ENCODE measurements around the gene ATP13A1.
"Not testable (repeated sequence)": the region's sequence is repeated elsewhere in the genome, so short reads cannot be mapped to it uniquely, and the experiment has no call there.

Gene ATP13A1

GRCh38 chr19:19663256-19664120 lies at the start of gene ATP13A1:
Gene ATP13A1, minus strand, starts transcription at chr19:19663676. Its CDS starts 10 bp downstream, at chr19:19663666.
- 0 out of 2 replicates have a peak, but pooled peaks cover 4% of the 10 kb centered on the region for H3K36me3 ChIP-seq (ENCODE audit: control insufficient read depth, insufficient read depth, low read length)
- H3K27me3 ChIP-seq (ENCODE audit: control insufficient read depth, insufficient read depth, low read length) = no peaks in the 10 kb centered on the region
- H3K27ac ChIP-seq (ENCODE audit: low read length) = no peak within 1 kb of the TSS
- H3K4me3 ChIP-seq (ENCODE audit: low read length) = peak within 1 kb of the TSS; percentile 87
- H3K4me1 ChIP-seq (ENCODE audit: control insufficient read depth, insufficient read depth, low read length) = no peaks in the 10 kb centered on the region
- H3K9me3 ChIP-seq (ENCODE audit: control insufficient read depth, insufficient read depth, low read length) = no peaks in the 10 kb centered on the region
- no CpG with 5 or more reads among the region's 85 CpGs for WGBS (ENCODE audit: insufficient coverage, insufficient read length)
- DNase-seq (ENCODE audit: low read depth, low spot score) = peak; percentile 77

DNA sequence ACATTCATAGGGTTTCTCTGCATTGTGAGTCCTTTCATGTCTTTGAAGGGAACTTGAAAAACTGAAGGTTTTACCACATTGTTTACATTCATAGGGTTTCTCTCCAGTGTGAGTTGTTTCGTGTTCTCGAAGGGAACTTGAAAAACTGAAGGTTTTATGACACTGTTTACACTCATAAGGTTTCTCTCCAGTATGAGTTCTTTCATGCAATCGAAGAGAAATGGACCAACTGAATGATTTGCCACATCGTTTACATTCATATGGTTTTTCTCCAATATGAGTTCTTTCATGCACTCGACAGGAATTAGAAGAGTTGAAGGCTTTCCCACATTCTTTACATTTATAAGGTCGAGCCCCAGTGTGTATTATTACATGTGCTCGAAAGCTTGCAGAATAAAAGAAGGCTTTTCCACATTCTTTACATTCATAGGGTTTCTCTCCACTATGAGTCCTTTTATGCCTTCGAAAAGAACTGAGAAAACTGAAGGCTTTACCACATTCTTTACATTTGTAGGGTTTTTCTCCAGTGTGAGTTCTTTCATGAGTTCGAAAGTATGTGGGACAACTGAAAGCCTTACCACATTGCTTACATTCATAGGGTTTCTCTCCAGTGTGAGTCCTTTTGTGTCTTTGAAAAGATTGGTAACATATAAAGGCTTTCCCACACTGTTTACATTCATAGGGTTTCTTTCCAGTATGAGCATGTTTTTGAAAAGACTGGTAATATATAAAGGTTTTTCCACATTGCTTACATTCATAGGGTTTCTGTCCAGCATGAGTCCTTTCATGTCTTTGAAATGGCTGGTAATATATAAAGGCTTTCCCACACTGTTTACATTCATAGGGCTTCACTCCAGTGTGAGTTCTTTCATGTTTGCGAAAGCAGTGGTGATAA lies 48.7 kb upstream of the ATP13A1 start:
- H3K36me3 ChIP-seq (ENCODE audit: control insufficient read depth, insufficient read depth, low read length) = peaks cover 21% of the 10 kb centered on the region; the same call in 1 of the 2 replicates
- peaks cover 21% of the 10 kb centered on the region for H3K9me3 ChIP-seq (ENCODE audit: control insufficient read depth, insufficient read depth, low read length)
- H3K4me1 ChIP-seq (ENCODE audit: control insufficient read depth, insufficient read depth, low read length) = no peaks in the 10 kb centered on the region
- no peak overlapping the region for H3K4me3 ChIP-seq (ENCODE audit: low read length)
- H3K27ac ChIP-seq (ENCODE audit: low read length) = no peak overlapping the region
- DNase-seq (ENCODE audit: low read depth, low spot score) = no peak
- no peaks in the 10 kb centered on the region for H3K27me3 ChIP-seq (ENCODE audit: control insufficient read depth, insufficient read depth, low read length)
- no CpG with 5 or more reads among the region's 10 CpGs for WGBS (ENCODE audit: insufficient coverage, insufficient read length)

- H3K4me1 ChIP-seq (ENCODE audit: control insufficient read depth, insufficient read depth, low read length) = no peaks in the 10 kb centered on the region
- H3K9me3 ChIP-seq (ENCODE audit: control insufficient read depth, insufficient read depth, low read length) = peaks cover 21% of the 10 kb centered on the region
- no peaks in the 10 kb centered on the region for H3K27me3 ChIP-seq (ENCODE audit: control insufficient read depth, insufficient read depth, low read length)
- H3K27ac ChIP-seq (ENCODE audit: low read length) = no peak overlapping the region
- no peak for DNase-seq (ENCODE audit: low read depth, low spot score)
- WGBS (ENCODE audit: insufficient coverage, insufficient read length) = no CpG with 5 or more reads among the region's 14 CpGs
- peaks cover 21% of the 10 kb centered on the region; the same call in 1 of the 2 replicates for H3K36me3 ChIP-seq (ENCODE audit: control insufficient read depth, insufficient read depth, low read length)
- no peak overlapping the region for H3K4me3 ChIP-seq (ENCODE audit: low read length)
These were observed 47.9 kb upstream of the ATP13A1 start for GRCh38 chr19:19711306-19711933.

- no CpG with 5 or more reads among the region's 2 CpGs for WGBS (ENCODE audit: insufficient coverage, insufficient read length)
- Histone ChIP-seq H3K4me1 (ENCODE audit: control insufficient read depth, insufficient read depth, low read length) (no peaks in the 10 kb centered on the region), H3K27ac (ENCODE audit: low read length) (no peak overlapping the region), H3K27me3 (ENCODE audit: control insufficient read depth, insufficient read depth, low read length) (no peaks in the 10 kb centered on the region), H3K36me3 (ENCODE audit: control insufficient read depth, insufficient read depth, low read length) (peaks cover 21% of the 10 kb centered on the region; the same call in 1 of the 2 replicates), H3K9me3 (ENCODE audit: control insufficient read depth, insufficient read depth, low read length) (peaks cover 20% of the 10 kb centered on the region), H3K4me3 (ENCODE audit: low read length) (no peak overlapping the region)
- no peak for DNase-seq (ENCODE audit: low read depth, low spot score)
These were observed 47.0 kb upstream of the ATP13A1 start for GRCh38 chr19:19710506-19710905.

DNA sequence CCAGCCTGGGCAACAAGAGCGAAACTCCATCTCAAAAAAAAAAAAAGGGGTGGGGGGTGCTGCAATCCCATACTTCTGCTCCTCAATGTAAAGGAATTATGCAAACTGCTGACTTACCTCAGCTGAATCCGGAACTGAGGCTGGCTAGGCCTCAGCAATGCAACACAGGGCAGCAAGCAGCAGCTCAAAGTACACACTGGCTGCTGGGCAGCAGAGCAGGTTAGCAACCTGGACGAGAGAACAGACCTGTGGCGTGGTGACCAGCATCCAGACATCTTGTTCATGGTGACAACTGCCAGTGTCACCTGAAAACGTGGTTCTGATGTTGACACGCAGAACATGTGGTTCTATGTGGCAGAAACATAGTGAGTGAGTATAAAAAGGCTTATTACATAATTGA lies 41.4 kb upstream of the ATP13A1 start:
- no peaks in the 10 kb centered on the region for H3K36me3 ChIP-seq (ENCODE audit: control insufficient read depth, insufficient read depth, low read length)
- H3K9me3 ChIP-seq (ENCODE audit: control insufficient read depth, insufficient read depth, low read length) = peaks cover 1% of the 10 kb centered on the region

GRCh38 chr19:19700493-19700892 lies 37.0 kb upstream of the ATP13A1 start:
- WGBS (ENCODE audit: insufficient coverage, insufficient read length) = no CpG with 5 or more reads among the region's 1 CpG
- not testable (repeated sequence) for H3K27ac ChIP-seq (ENCODE audit: low read length); H3K4me3 ChIP-seq (ENCODE audit: low read length); H3K9me3 ChIP-seq (ENCODE audit: control insufficient read depth, insufficient read depth, low read length); DNase-seq (ENCODE audit: low read depth, low spot score); H3K4me1 ChIP-seq (ENCODE audit: control insufficient read depth, insufficient read depth, low read length); H3K27me3 ChIP-seq (ENCODE audit: control insufficient read depth, insufficient read depth, low read length); H3K36me3 ChIP-seq (ENCODE audit: control insufficient read depth, insufficient read depth, low read length)

More for the DNA sequence above, 41.4 kb upstream of the ATP13A1 start:
- Histone ChIP-seq H3K27me3 (ENCODE audit: control insufficient read depth, insufficient read depth, low read length) (no peaks in the 10 kb centered on the region), H3K4me1 (ENCODE audit: control insufficient read depth, insufficient read depth, low read length) (no peaks in the 10 kb centered on the region), H3K4me3 (ENCODE audit: low read length) (no peak overlapping the region), H3K27ac (ENCODE audit: low read length) (no peak overlapping the region)
- DNase-seq (ENCODE audit: low read depth, low spot score) = no peak
- WGBS (ENCODE audit: insufficient coverage, insufficient read length) = no CpG with 5 or more reads among the region's 6 CpGs

- no peak overlapping the region for H3K27ac ChIP-seq (ENCODE audit: low read length)
- H3K4me3 ChIP-seq (ENCODE audit: low read length) = no peak overlapping the region
- DNase-seq (ENCODE audit: low read depth, low spot score) = no peak
- no peaks in the 10 kb centered on the region for H3K36me3 ChIP-seq (ENCODE audit: control insufficient read depth, insufficient read depth, low read length)
- WGBS (ENCODE audit: insufficient coverage, insufficient read length) = no CpG with 5 or more reads among the region's 5 CpGs
- H3K9me3 ChIP-seq (ENCODE audit: control insufficient read depth, insufficient read depth, low read length) = no peaks in the 10 kb centered on the region
- H3K27me3 ChIP-seq (ENCODE audit: control insufficient read depth, insufficient read depth, low read length) = no peaks in the 10 kb centered on the region
- no peaks in the 10 kb centered on the region for H3K4me1 ChIP-seq (ENCODE audit: control insufficient read depth, insufficient read depth, low read length)
These were observed 34.1 kb upstream of the ATP13A1 start for GRCh38 chr19:19697589-19697988.

- Histone ChIP-seq H3K27ac (ENCODE audit: low read length) (no peak overlapping the region), H3K4me3 (ENCODE audit: low read length) (no peak overlapping the region), H3K9me3 (ENCODE audit: control insufficient read depth, insufficient read depth, low read length) (no peaks in the 10 kb centered on the region), H3K27me3 (ENCODE audit: control insufficient read depth, insufficient read depth, low read length) (no peaks in the 10 kb centered on the region), H3K4me1 (ENCODE audit: control insufficient read depth, insufficient read depth, low read length) (no peaks in the 10 kb centered on the region), H3K36me3 (ENCODE audit: control insufficient read depth, insufficient read depth, low read length) (no peaks in the 10 kb centered on the region)
- WGBS (ENCODE audit: insufficient coverage, insufficient read length) = no CpG with 5 or more reads among the region's 2 CpGs
- DNase-seq (ENCODE audit: low read depth, low spot score) = no peak
These were observed 32.9 kb upstream of the ATP13A1 start for GRCh38 chr19:19696386-19696785.

DNA sequence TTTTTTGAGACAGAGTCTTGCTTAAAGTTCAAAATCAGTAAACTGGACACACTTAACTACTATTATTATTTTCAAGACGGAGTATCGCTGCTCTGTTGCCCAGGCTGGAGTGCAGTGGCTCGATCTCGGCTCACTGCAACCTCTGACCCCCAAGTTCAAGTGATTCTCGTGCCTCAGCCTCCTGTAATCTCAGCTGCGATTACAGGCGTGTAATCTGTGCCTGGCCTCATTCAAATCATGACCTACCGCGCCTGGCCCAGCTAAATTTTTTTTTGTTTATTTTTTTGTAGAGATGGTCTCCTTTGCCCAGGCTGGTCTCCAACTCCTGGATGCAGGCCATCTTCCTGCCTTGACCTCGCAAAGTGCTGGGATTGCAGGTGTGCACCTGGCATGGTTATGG lies 28.2 kb upstream of the ATP13A1 start:
- no peaks in the 10 kb centered on the region for H3K9me3 ChIP-seq (ENCODE audit: control insufficient read depth, insufficient read depth, low read length)
- no peak for DNase-seq (ENCODE audit: low read depth, low spot score)
- H3K4me1 ChIP-seq (ENCODE audit: control insufficient read depth, insufficient read depth, low read length) = no peaks in the 10 kb centered on the region
- no peaks in the 10 kb centered on the region for H3K36me3 ChIP-seq (ENCODE audit: control insufficient read depth, insufficient read depth, low read length)
- H3K4me3 ChIP-seq (ENCODE audit: low read length) = no peak overlapping the region
- WGBS (ENCODE audit: insufficient coverage, insufficient read length) = no CpG with 5 or more reads among the region's 10 CpGs
- no peak overlapping the region for H3K27ac ChIP-seq (ENCODE audit: low read length)
- H3K27me3 ChIP-seq (ENCODE audit: control insufficient read depth, insufficient read depth, low read length) = no peaks in the 10 kb centered on the region

DNA sequence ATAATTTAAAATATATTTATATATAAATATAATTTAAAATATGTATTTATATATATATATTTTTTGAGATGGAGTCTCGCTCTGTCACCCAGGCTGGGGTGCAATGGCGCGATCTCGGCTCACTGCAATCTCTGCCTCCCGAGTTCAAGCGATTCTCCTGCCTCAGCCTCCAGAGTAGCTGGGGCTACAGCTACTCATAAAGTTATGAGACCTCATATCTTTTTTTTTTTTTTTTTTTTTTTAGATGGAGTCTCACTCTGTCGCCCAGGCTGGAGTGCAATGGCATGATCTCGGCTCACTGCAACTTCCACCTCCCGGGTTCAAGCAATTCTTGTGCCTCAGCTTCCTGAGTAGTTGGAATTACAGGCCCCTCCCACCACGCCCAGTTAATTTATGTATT lies 25.5 kb upstream of the ATP13A1 start:
- DNase-seq (ENCODE audit: low read depth, low spot score); H3K27ac ChIP-seq (ENCODE audit: low read length); H3K4me1 ChIP-seq (ENCODE audit: control insufficient read depth, insufficient read depth, low read length); H3K9me3 ChIP-seq (ENCODE audit: control insufficient read depth, insufficient read depth, low read length); H3K27me3 ChIP-seq (ENCODE audit: control insufficient read depth, insufficient read depth, low read length); H3K4me3 ChIP-seq (ENCODE audit: low read length); H3K36me3 ChIP-seq (ENCODE audit: control insufficient read depth, insufficient read depth, low read length): not testable (repeated sequence)
- WGBS (ENCODE audit: insufficient coverage, insufficient read length) = no CpG with 5 or more reads among the region's 10 CpGs

All from iPS DF 6.9 (cell line).